AG09309 (cell line): ENCODE measurements around the gene ACADM.
"Not testable (repeated sequence)": the region's sequence is repeated elsewhere in the genome, so short reads cannot be mapped to it uniquely, and the experiment has no call there.

Source experiments
- DNase-seq: peaks from one replicate; pipeline ENCODE4 v3.0.0-alpha.2; 2010; ENCODE audit warnings: low read depth
- H3K4me3 ChIP-seq: 2 replicates; pipeline ENCODE4 v1.5.1; 2011; ENCODE audit warnings: mild to moderate bottlenecking, low read depth, low read length, moderate library complexity; ENCODE audit not compliant: control insufficient read depth
- TF ChIP-seq, protein P1 (sequence below): IDR thresholded peaks from 2 replicates; pipeline ENCODE4 v1.5.1; 2011; ENCODE audit warnings: mild to moderate bottlenecking, low read depth, low read length, inconsistent platforms; ENCODE audit not compliant: insufficient read depth, control insufficient read depth; ENCODE audit errors: missing control alignments

Gene ACADM

DNA sequence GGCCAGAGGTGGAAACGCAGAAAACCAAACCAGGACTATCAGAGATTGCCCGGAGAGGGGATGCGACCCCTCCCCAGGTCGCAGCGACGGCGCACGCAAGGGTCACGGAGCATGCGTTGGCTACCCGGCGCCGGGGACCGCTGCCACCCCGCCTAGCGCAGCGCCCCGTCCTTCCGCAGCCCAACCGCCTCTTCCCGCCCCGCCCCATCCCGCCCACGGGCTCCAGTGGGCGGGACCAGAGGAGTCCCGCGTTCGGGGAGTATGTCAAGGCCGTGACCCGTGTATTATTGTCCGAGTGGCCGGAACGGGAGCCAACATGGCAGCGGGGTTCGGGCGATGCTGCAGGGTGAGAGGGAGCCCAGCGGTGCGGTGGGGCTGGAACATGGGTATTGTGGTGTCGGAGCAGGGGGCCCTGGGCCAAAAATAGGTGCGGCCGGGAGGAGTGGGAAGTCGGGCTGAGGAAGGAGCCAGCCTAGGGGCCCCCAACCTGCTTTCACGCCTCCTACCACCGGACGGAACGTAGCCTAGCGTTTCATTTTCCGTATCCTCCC lies at the start of gene ACADM:
Gene ACADM (plus strand): TSS at position 238 of the 551 bp plus-strand sequence. CDS start 79 bp downstream, at position 317.
- TF ChIP-seq, protein P1, sequence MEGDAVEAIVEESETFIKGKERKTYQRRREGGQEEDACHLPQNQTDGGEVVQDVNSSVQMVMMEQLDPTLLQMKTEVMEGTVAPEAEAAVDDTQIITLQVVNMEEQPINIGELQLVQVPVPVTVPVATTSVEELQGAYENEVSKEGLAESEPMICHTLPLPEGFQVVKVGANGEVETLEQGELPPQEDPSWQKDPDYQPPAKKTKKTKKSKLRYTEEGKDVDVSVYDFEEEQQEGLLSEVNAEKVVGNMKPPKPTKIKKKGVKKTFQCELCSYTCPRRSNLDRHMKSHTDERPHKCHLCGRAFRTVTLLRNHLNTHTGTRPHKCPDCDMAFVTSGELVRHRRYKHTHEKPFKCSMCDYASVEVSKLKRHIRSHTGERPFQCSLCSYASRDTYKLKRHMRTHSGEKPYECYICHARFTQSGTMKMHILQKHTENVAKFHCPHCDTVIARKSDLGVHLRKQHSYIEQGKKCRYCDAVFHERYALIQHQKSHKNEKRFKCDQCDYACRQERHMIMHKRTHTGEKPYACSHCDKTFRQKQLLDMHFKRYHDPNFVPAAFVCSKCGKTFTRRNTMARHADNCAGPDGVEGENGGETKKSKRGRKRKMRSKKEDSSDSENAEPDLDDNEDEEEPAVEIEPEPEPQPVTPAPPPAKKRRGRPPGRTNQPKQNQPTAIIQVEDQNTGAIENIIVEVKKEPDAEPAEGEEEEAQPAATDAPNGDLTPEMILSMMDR: no peak
- DNase-seq: no peak
- peak within 1 kb of the TSS; percentile 95 for H3K4me3 ChIP-seq

DNA sequence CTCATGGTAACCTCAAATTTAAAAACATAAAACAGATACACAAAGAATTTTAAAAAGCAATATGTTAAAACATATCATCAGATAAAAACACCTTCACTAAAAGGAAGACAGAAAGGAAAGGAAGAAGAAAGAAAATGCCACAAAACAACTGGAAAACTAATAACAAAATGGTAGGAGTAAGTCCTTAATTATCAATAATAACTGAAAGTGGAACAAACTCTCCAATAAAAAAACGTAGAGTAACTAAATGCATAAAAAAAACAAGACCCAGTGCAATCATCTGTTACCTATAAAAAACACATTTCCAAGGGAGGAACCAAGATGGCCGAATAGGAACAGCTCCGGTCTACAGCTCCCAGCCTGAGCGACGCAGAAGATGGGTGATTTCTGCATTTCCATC lies 47.1 kb upstream of the ACADM start:
- H3K4me3 ChIP-seq: no peak overlapping the region
- TF ChIP-seq, protein P1: no peak
- DNase-seq: no peak

DNA sequence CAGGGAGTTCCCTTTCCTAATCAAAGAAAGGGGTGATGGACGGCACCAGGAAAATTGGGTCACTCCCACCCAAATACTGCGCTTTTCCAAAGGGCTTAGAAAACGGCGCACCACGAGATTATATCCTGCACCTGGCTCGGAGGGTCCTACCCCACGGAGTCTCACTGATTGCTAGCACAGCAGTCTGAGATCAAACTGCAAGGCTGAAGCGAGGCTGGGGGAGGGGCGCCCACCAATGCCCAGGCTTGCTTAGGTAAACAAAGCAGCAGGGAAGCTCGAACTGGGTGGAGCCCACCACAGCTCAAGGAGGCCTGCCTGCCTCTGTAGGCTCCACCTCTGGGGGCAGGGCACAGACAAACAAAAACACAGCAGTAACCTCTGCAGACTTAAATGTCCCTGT lies 46.5 kb upstream of the ACADM start:
- DNase-seq, H3K4me3 ChIP-seq: not testable (repeated sequence)

DNA sequence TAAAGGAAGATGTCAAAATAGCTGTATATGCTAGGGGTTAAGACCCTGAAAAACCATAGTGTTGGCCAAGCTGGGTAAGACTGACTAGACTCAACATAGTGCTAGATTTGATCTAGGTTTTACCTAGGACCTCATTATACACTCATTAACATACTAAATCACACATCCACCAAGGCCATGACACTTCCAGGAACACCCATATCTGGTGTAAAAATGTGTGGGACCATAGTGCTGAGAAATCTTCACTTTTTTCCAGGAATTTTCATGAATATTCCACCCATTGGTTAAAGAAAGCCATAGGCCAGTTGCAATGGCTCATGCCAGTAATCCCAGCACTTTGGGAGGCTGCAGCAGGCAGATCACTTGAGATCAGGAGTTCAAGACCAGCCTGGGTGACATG lies 34.0 kb upstream of the ACADM start:
- TF ChIP-seq, protein P1: no peak
- no peak for DNase-seq
- no peak overlapping the region for H3K4me3 ChIP-seq

DNA sequence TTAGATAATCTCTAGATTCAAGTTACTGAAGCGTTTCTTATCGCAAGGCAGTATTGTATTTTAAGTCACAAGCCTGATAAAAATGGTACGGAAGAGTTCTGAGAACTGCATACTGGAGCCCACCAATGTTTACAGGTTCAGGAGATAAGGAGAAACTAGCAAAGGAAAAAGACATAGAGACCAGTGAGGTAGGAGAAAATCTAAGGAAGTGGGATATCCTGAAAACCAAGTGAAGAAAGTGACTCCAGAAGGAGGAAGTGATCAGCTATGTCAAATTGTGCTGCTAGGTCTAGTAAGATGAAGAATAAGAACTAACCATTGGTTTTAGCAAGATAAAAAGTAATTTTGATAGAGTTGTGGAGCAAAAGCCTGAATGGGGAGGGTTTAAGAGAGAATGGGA lies 31.0 kb upstream of the ACADM start:
- TF ChIP-seq, protein P1: no peak
- H3K4me3 ChIP-seq: no peak overlapping the region
- no peak for DNase-seq

DNA sequence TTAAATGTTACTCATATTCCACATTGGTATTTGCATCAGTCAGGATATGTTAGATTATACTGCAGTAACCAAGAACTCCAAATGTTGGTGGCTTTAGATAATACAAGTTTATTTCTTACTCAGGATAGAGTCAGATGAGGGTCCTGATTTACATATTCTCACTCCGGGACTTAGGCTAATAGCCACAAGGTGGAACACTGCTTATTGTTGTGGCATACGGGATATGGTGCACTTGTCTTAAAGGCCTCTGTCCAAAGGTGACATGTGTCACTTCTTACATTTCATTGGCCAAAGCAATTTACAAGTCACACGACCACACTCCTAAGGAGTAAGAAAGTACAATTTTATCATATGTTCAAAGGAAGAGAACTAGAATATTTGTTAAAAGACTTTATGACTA lies 28.5 kb upstream of the ACADM start:
- H3K4me3 ChIP-seq: no peak overlapping the region
- TF ChIP-seq, protein P1: no peak
- DNase-seq: no peak

DNA sequence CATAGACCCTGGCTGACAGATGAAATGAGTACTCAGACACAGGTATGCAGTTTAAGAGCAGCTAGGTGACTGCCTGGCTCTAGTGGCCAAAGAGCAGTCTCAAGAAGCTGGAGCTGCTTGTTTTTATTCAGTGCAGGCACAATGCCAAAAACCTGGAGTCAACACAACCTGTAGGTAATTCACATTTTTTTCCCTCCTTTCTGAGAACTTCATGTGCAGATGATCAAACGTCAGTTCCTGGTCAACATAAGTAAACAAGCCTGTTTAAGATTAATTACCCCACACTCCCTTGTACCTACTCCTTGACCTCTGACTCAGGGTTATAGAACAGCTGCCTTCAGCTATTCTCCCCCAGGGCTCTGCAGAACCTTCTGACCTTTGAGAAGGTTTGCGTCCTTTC lies 17.3 kb upstream of the ACADM start:
- no peak overlapping the region for H3K4me3 ChIP-seq
- TF ChIP-seq, protein P1: no peak
- no peak for DNase-seq

DNA sequence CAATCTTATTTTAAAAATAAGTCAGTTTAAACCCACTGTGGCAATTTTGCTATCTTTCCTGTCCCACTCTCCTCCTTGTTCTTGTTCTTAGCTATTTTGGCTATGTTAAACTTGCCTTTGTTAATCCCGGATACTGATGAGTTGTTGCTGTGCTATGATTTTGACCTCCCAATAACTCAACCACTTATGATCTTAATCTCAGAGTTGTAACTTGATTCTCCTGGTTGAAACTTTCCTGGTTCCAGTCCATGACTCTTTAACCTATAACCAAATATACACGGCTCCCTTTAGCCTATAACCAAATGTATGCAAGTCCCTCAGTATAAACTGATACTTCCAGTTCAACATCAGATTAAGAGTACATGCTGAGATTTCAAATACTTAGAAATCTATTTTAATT lies 15.6 kb upstream of the ACADM start:
- no peak for DNase-seq
- H3K4me3 ChIP-seq: no peak overlapping the region
- TF ChIP-seq, protein P1: no peak
